ENCODE measurements around the gene KMT5B.

The KMT5B gene

GRCh38 chr11:68113986-68114385, 99.1 kb downstream of the KMT5B start:
- Histone ChIP-seq H3K4ac (ENCODE audit: low read length) (no peak overlapping the region), H3K9me3 (replicated peaks in 1 of 2; ENCODE audit: control insufficient read depth in 2 of 2, insufficient read depth in 1 of 2, low read depth in 1 of 2, low read length in 2 of 2) (no peaks in the 10 kb centered on the region), H3K36me3 (replicated peaks in 1 of 2; ENCODE audit: control insufficient read depth in 2 of 2, insufficient read depth in 2 of 2, low read length in 2 of 2) (peaks cover 2 to 25% of the 10 kb centered on the region in 2 donors), H2AK5ac (ENCODE audit: low read depth, low read length) (no peak overlapping the region), H2BK15ac (ENCODE audit: low read length) (no peak overlapping the region), H3K27me3 (ENCODE audit: control insufficient read depth in 3 of 3, insufficient read depth in 3 of 3, low read depth in 1 of 3, low read length in 3 of 3) (no peaks in the 10 kb centered on the region), H3K4me1 (ENCODE audit: control insufficient read depth in 2 of 2, insufficient read depth in 1 of 2, low read depth in 1 of 2, low read length in 2 of 2) (peaks cover 0 to 11% of the 10 kb centered on the region in 2 donors), H3K4me3 (ENCODE audit: low read length in 2 of 2) (no peak overlapping the region), H3K14ac (ENCODE audit: low read length) (no peak overlapping the region), H3K18ac (ENCODE audit: low read length) (no peak overlapping the region), H3K79me1 (ENCODE audit: low read depth, low read length) (peaks cover 9% of the 10 kb centered on the region), H4K8ac (ENCODE audit: low read depth, low read length) (no peak overlapping the region), H3K23ac (ENCODE audit: low read depth, low read length, poor library complexity) (no peak overlapping the region), H3K27ac (replicated peaks; ENCODE audit: low read length) (no peak overlapping the region), H3K9ac (ENCODE audit: low read depth, low read length, poor library complexity) (no peak overlapping the region), H2BK5ac (ENCODE audit: low read length) (no peak overlapping the region), H2BK120ac (ENCODE audit: low read depth, low read length) (no peak overlapping the region), H2AFZ (ENCODE audit: low read length) (no peak overlapping the region), H3K4me2 (ENCODE audit: insufficient read depth, low read length, poor library complexity, severe bottlenecking) (no peak overlapping the region), H4K91ac (ENCODE audit: low read depth, low read length, poor library complexity) (no peak overlapping the region), H2BK12ac (ENCODE audit: low read length) (no peak overlapping the region)
- DNase-seq (ENCODE audit: low spot score) = no peak
- WGBS, 2 donors (ENCODE audit: extremely low coverage in 2 of 2, insufficient read length in 2 of 2, insufficient replicate concordance in 1 of 2) = no CpG with 5 or more reads among the region's 3 CpGs

- no peak overlapping the region for H3K27ac ChIP-seq (replicated peaks; ENCODE audit: low read length)
These were observed 105.4 kb downstream of the KMT5B start for GRCh38 chr11:68107689-68108088.

GRCh38 chr11:68106165-68106940, 106.7 kb downstream of the KMT5B start:
- no peak overlapping the region for H2BK5ac ChIP-seq (ENCODE audit: low read length)
- H3K4ac ChIP-seq (ENCODE audit: low read length) = no peak overlapping the region
- H3K27me3 ChIP-seq (ENCODE audit: control insufficient read depth in 3 of 3, insufficient read depth in 3 of 3, low read depth in 1 of 3, low read length in 3 of 3) = no peaks in the 10 kb centered on the region
- H3K23ac ChIP-seq (ENCODE audit: low read depth, low read length, poor library complexity) = no peak overlapping the region
- H3K4me2 ChIP-seq (ENCODE audit: insufficient read depth, low read length, poor library complexity, severe bottlenecking) = no peak overlapping the region
- H2AFZ ChIP-seq (ENCODE audit: low read length) = no peak overlapping the region
- H4K91ac ChIP-seq (ENCODE audit: low read depth, low read length, poor library complexity) = no peak overlapping the region
- H3K36me3 ChIP-seq (replicated peaks in 1 of 2; ENCODE audit: control insufficient read depth in 2 of 2, insufficient read depth in 2 of 2, low read length in 2 of 2) = peaks cover 0 to 12% of the 10 kb centered on the region in 2 donors
- H3K4me1 ChIP-seq (ENCODE audit: control insufficient read depth in 2 of 2, insufficient read depth in 1 of 2, low read depth in 1 of 2, low read length in 2 of 2) = peaks cover 0 to 1% of the 10 kb centered on the region in 2 donors
- no peak overlapping the region for H3K9ac ChIP-seq (ENCODE audit: low read depth, low read length, poor library complexity)
- H2BK15ac ChIP-seq (ENCODE audit: low read length) = no peak overlapping the region
- H4K8ac ChIP-seq (ENCODE audit: low read depth, low read length) = no peak overlapping the region
- no peak overlapping the region for H3K18ac ChIP-seq (ENCODE audit: low read length)
- no peak overlapping the region for H3K27ac ChIP-seq (replicated peaks; ENCODE audit: low read length)
- DNase-seq (ENCODE audit: low spot score) = no peak
- no peak overlapping the region for H3K4me3 ChIP-seq (ENCODE audit: low read length in 2 of 2)
- WGBS, 2 donors (ENCODE audit: extremely low coverage in 2 of 2, insufficient read length in 2 of 2, insufficient replicate concordance in 1 of 2) = no CpG with 5 or more reads among the region's 8 CpGs
- H2AK5ac ChIP-seq (ENCODE audit: low read depth, low read length) = no peak overlapping the region
- no peak overlapping the region for H2BK120ac ChIP-seq (ENCODE audit: low read depth, low read length)
- H2BK12ac ChIP-seq (ENCODE audit: low read length) = no peak overlapping the region
- H3K79me1 ChIP-seq (ENCODE audit: low read depth, low read length) = peaks cover 7% of the 10 kb centered on the region
- no peak overlapping the region for H3K14ac ChIP-seq (ENCODE audit: low read length)
- peaks cover 0 to 15% of the 10 kb centered on the region in 2 donors for H3K9me3 ChIP-seq (replicated peaks in 1 of 2; ENCODE audit: control insufficient read depth in 2 of 2, insufficient read depth in 1 of 2, low read depth in 1 of 2, low read length in 2 of 2)

More at GRCh38 chr11:68107689-68108088, 105.4 kb downstream of the KMT5B start:
- H2AFZ ChIP-seq (ENCODE audit: low read length) = no peak overlapping the region
- peaks cover 7% of the 10 kb centered on the region for H3K79me1 ChIP-seq (ENCODE audit: low read depth, low read length)
- no peak overlapping the region for H2BK5ac ChIP-seq (ENCODE audit: low read length)
- no peak overlapping the region for H3K14ac ChIP-seq (ENCODE audit: low read length)
- H3K4me3 ChIP-seq (ENCODE audit: low read length in 2 of 2) = no peak overlapping the region
- H4K91ac ChIP-seq (ENCODE audit: low read depth, low read length, poor library complexity) = no peak overlapping the region
- H3K36me3 ChIP-seq (replicated peaks in 1 of 2; ENCODE audit: control insufficient read depth in 2 of 2, insufficient read depth in 2 of 2, low read length in 2 of 2) = peaks cover 0 to 12% of the 10 kb centered on the region in 2 donors
- no peak for DNase-seq (ENCODE audit: low spot score)
- H3K18ac ChIP-seq (ENCODE audit: low read length) = no peak overlapping the region
- no peak overlapping the region for H3K4me2 ChIP-seq (ENCODE audit: insufficient read depth, low read length, poor library complexity, severe bottlenecking)
- H2BK12ac ChIP-seq (ENCODE audit: low read length) = no peak overlapping the region
- no peak overlapping the region for H2BK120ac ChIP-seq (ENCODE audit: low read depth, low read length)
- WGBS, 2 donors (ENCODE audit: extremely low coverage in 2 of 2, insufficient read length in 2 of 2, insufficient replicate concordance in 1 of 2) = no CpG with 5 or more reads among the region's 10 CpGs
- H3K23ac ChIP-seq (ENCODE audit: low read depth, low read length, poor library complexity) = no peak overlapping the region
- H2AK5ac ChIP-seq (ENCODE audit: low read depth, low read length) = no peak overlapping the region
- peaks cover 0 to 7% of the 10 kb centered on the region in 2 donors for H3K9me3 ChIP-seq (replicated peaks in 1 of 2; ENCODE audit: control insufficient read depth in 2 of 2, insufficient read depth in 1 of 2, low read depth in 1 of 2, low read length in 2 of 2)
- H3K9ac ChIP-seq (ENCODE audit: low read depth, low read length, poor library complexity) = no peak overlapping the region
- H2BK15ac ChIP-seq (ENCODE audit: low read length) = no peak overlapping the region
- peaks cover 0 to 1% of the 10 kb centered on the region in 2 donors for H3K4me1 ChIP-seq (ENCODE audit: control insufficient read depth in 2 of 2, insufficient read depth in 1 of 2, low read depth in 1 of 2, low read length in 2 of 2)
- no peak overlapping the region for H3K4ac ChIP-seq (ENCODE audit: low read length)
- H3K27me3 ChIP-seq (ENCODE audit: control insufficient read depth in 3 of 3, insufficient read depth in 3 of 3, low read depth in 1 of 3, low read length in 3 of 3) = no peaks in the 10 kb centered on the region
- H4K8ac ChIP-seq (ENCODE audit: low read depth, low read length) = no peak overlapping the region

Measured in neuronal stem cell (in vitro differentiated cells).